Parathyroid adenoma (tissue), 2 donors: ENCODE data around the gene PCCA.
"Not testable (repeated sequence)": the region's sequence is repeated elsewhere in the genome, so short reads cannot be mapped to it uniquely, and the experiment has no call there.

ENCODE experiments used
- H2AFZ ChIP-seq: fragments of 300-600 bp; sonication (generic); one replicate; pipeline ENCODE4 v1.7.0; 2017; ENCODE audit warnings: antibody characterized with exemption, mild to moderate bottlenecking
- H3K27ac ChIP-seq: fragments of 300-600 bp; sonication (generic); one replicate; pipeline ENCODE4 v1.7.0; 2017
- H3K27me3 ChIP-seq: fragments of 300-600 bp; sonication (generic); one replicate; pipeline ENCODE4 v1.7.0; 2017; ENCODE audit warnings: low read length; ENCODE audit not compliant: control insufficient read depth, insufficient read depth
- H3K36me3 ChIP-seq: fragments of 300-600 bp; sonication (generic); one replicate; pipeline ENCODE4 v1.7.0; 2017; ENCODE audit warnings: low read length; ENCODE audit not compliant: control insufficient read depth, insufficient read depth
- H3K4me1 ChIP-seq: fragments of 300-600 bp; sonication (generic); one replicate; pipeline ENCODE4 v1.7.0; 2017; ENCODE audit warnings: control low read depth
- H3K4me2 ChIP-seq: fragments of 300-600 bp; sonication (generic); one replicate; pipeline ENCODE4 v1.7.0; 2017; ENCODE audit warnings: low read length
- H3K4me3 ChIP-seq: fragments of 300-600 bp; sonication (generic); one replicate; pipeline ENCODE4 v1.7.0; 2017; ENCODE audit warnings: low read depth, low read length
- H3K79me2 ChIP-seq: fragments of 300-600 bp; sonication (generic); one replicate; pipeline ENCODE4 v1.7.0; 2017; ENCODE audit warnings: control low read depth
- H3K9ac ChIP-seq: fragments of 300-600 bp; sonication (generic); one replicate; pipeline ENCODE4 v1.7.0; 2017; ENCODE audit warnings: mild to moderate bottlenecking
- H3K9me3 ChIP-seq: fragments of 300-600 bp; sonication (generic); one replicate; pipeline ENCODE4 v1.7.0; 2017; ENCODE audit warnings: low read length; ENCODE audit not compliant: control insufficient read depth
- TF ChIP-seq, protein P1 (sequence below): fragments of 300-600 bp; sonication (generic); IDR thresholded peaks from one replicate; pipeline ENCODE4 v1.7.0; 2017; ENCODE audit warnings: antibody characterized with exemption, mild to moderate bottlenecking
- donor health status: primary hyperparathyroidism.

The PCCA gene

GRCh38 chr13:100306030-100306429 lies 217.1 kb downstream of the PCCA start:
- H2AFZ ChIP-seq = no peak overlapping the region
- TF ChIP-seq, protein P1, sequence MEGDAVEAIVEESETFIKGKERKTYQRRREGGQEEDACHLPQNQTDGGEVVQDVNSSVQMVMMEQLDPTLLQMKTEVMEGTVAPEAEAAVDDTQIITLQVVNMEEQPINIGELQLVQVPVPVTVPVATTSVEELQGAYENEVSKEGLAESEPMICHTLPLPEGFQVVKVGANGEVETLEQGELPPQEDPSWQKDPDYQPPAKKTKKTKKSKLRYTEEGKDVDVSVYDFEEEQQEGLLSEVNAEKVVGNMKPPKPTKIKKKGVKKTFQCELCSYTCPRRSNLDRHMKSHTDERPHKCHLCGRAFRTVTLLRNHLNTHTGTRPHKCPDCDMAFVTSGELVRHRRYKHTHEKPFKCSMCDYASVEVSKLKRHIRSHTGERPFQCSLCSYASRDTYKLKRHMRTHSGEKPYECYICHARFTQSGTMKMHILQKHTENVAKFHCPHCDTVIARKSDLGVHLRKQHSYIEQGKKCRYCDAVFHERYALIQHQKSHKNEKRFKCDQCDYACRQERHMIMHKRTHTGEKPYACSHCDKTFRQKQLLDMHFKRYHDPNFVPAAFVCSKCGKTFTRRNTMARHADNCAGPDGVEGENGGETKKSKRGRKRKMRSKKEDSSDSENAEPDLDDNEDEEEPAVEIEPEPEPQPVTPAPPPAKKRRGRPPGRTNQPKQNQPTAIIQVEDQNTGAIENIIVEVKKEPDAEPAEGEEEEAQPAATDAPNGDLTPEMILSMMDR = no peak
- no peaks in the 10 kb centered on the region for H3K27me3 ChIP-seq
- no peaks in the 10 kb centered on the region for H3K36me3 ChIP-seq
- no peaks in the 10 kb centered on the region for H3K9me3 ChIP-seq
- H3K79me2 ChIP-seq = no peaks in the 10 kb centered on the region
- no peak overlapping the region for H3K4me2 ChIP-seq
- H3K9ac ChIP-seq = no peak overlapping the region
- no peak overlapping the region for H3K4me3 ChIP-seq
- H3K27ac ChIP-seq = no peak overlapping the region
- H3K4me1 ChIP-seq = no peaks in the 10 kb centered on the region

DNA sequence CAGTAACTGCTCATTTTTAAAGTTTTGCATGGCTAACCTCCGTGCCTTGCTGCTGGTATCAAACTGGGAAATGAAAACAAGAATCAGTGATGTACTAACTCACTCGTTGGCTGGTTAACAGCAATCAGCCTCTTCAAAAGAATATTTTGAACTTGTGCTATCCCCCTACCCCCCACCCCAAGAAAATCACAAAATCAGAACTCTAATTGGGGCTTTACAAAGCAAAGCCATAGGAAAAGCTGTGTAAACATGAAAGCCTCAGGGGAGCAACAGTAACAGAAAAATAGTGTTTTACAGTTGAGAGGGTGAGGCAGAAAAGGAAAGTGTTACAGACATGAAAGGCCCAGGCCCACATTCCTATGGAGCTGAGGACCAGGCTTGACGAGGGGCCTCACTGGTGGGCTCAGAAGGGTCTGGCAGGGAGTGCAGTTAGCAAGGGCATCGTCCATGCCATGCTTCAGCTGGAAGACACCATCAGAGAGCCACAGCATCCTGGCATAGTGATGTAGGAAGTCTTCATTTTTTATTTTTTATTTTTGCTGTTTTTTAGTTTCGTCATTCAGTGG lies 217.6 kb downstream of the PCCA start:
- H3K27me3 ChIP-seq = no peaks in the 10 kb centered on the region
- H3K36me3 ChIP-seq = no peaks in the 10 kb centered on the region
- no peak overlapping the region for H3K9ac ChIP-seq
- H3K4me2 ChIP-seq = no peak overlapping the region
- no peak overlapping the region for H3K4me3 ChIP-seq
- TF ChIP-seq, protein P1 = no peak
- H3K4me1 ChIP-seq = no peaks in the 10 kb centered on the region
- H2AFZ ChIP-seq = no peak overlapping the region
- H3K27ac ChIP-seq = no peak overlapping the region
- H3K79me2 ChIP-seq = no peaks in the 10 kb centered on the region
- H3K9me3 ChIP-seq = no peaks in the 10 kb centered on the region

- no peaks in the 10 kb centered on the region for H3K36me3 ChIP-seq
- TF ChIP-seq, protein P1 = no peak
- no peak overlapping the region for H3K4me3 ChIP-seq
- H3K9ac ChIP-seq = no peak overlapping the region
- H2AFZ ChIP-seq = no peak overlapping the region
- H3K79me2 ChIP-seq = no peaks in the 10 kb centered on the region
- no peaks in the 10 kb centered on the region for H3K4me1 ChIP-seq
- no peaks in the 10 kb centered on the region for H3K9me3 ChIP-seq
- no peak overlapping the region for H3K27ac ChIP-seq
- no peak overlapping the region for H3K4me2 ChIP-seq
- H3K27me3 ChIP-seq = no peaks in the 10 kb centered on the region
These were observed 225.4 kb downstream of the PCCA start for GRCh38 chr13:100314132-100314910.

DNA sequence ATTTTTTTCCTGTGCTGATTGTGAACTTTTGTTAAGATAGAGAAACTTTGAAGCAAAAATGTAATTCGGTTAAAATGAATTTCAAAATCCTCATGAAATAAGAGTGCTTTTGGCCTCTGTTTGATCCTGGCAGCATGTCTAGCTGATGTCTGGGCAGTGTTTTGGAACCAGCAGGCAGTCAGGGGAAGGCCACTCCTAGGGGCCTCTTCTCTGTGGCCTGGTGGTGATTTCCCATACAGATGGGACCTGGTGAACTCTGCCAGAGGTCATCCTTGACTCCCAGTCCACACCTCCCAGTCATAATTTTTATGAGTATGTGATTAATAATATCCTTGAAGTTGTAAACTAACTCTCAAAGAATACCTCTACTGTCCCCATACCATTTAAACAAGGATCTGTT lies 226.6 kb downstream of the PCCA start:
- Histone ChIP-seq H3K4me3 (no peak overlapping the region), H3K9me3 (no peaks in the 10 kb centered on the region), H3K27me3 (no peaks in the 10 kb centered on the region), H3K4me2 (no peak overlapping the region), H3K9ac (no peak overlapping the region), H3K79me2 (no peaks in the 10 kb centered on the region), H3K27ac (no peak overlapping the region), H3K4me1 (no peaks in the 10 kb centered on the region), H2AFZ (no peak overlapping the region), H3K36me3 (no peaks in the 10 kb centered on the region)
- TF ChIP-seq, protein P1 = no peak

DNA sequence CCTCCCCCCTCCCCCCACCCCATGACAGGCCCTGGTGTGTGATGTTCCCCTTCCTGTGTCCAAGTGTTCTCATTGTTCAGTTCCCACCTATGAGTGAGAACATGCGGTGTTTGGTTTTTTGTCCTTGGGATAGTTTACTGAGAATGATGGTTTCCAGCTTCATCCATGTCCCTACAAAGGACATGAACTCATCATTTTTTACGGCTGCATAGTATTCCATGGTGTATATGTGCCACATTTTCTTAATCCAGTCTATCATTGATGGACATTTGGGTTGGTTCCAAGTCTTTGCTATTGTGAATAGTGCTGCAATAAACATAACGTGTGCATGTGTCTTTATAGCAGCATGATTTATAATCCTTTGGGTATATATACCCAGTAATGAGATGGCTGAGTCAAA lies 229.6 kb downstream of the PCCA start:
- H3K79me2 ChIP-seq, H3K4me1 ChIP-seq, H3K27me3 ChIP-seq, H3K27ac ChIP-seq, H2AFZ ChIP-seq, H3K9me3 ChIP-seq, H3K4me3 ChIP-seq, H3K36me3 ChIP-seq, H3K4me2 ChIP-seq, H3K9ac ChIP-seq: not testable (repeated sequence)
